Prostate gland (tissue), 1 donor: Measurements from ENCODE around the gene CLASRP.

Experiments used
- POLR2A ChIP-seq: fragments of 450-650 bp; IDR thresholded peaks from one replicate; pipeline ENCODE4 v1.6.1; 2016; ENCODE audit warnings: antibody characterized with exemption, mild to moderate bottlenecking
- POLR2AphosphoS5 ChIP-seq: sonication (generic); formaldehyde crosslinking; IDR thresholded peaks from one replicate; pipeline ENCODE4 v1.6.1; 2017; ENCODE audit warnings: antibody characterized with exemption

DNA sequence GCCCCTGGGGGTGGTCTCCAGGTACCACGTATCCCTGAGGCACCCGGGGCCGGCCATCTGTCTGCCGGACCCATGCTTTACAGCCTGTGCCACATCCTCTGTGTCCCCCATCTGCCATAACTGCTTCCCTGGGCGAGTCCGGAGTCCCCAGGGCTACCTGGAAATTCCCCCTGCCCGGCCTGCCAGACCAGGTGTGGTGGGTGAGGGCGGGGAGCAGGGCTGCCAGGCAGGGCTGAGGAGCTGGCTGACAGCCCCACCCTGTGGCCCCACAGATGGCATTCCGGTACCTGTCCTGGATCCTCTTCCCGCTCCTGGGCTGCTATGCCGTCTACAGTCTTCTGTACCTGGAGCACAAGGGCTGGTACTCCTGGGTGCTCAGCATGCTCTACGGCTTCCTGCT lies 47.9 kb upstream of the CLASRP start:
- TF ChIP-seq POLR2A (no peak), POLR2AphosphoS5 (no peak)
